Measurements from ENCODE around the gene SCGB1C2. TPM values are rescaled to one million over a fixed set of nuclear protein-coding genes. Genes with fewer than 3 reads are reported as not detected.
"Not testable (repeated sequence)": the region's sequence is repeated elsewhere in the genome, so short reads cannot be mapped to it uniquely, and the experiment has no call there.

The SCGB1C2 gene
- total RNA-seq, 2 experiments from 2014 or later, result not detected

GRCh38 chr17:164303-165235 lies 27.2 kb downstream of the SCGB1C2 start:
- intact Hi-C loops (cut with micrococcal nuclease), result no loop called here
- H3K4me1 Mint-ChIP-seq (ENCODE audit: low read depth), result peaks cover 3% of the 10 kb centered on the region
- H3K4me3 Mint-ChIP-seq, result no peak overlapping the region
- H3K9me3 Mint-ChIP-seq, result no peaks in the 10 kb centered on the region
- no peak overlapping the region for H3K27ac Mint-ChIP-seq
- peak; percentile 43 for DNase-seq
- no peaks in the 10 kb centered on the region for H3K27me3 Mint-ChIP-seq (ENCODE audit: low read depth)
- no peaks in the 10 kb centered on the region for H3K36me3 Mint-ChIP-seq (ENCODE audit: low read depth)
- CTCF ChIA-PET, result interaction anchor here (0.7 kb wide), 1 partner anchor 31 kb away, joined by 5 read pairs; no protein-coding TSS in a partner anchor

GRCh38 chr17:165939-166338 lies 28.6 kb downstream of the SCGB1C2 start:
- Mint-ChIP-seq H3K9me3 (no peaks in the 10 kb centered on the region), H3K4me1 (ENCODE audit: low read depth) (peaks cover 3% of the 10 kb centered on the region), H3K4me3 (no peak overlapping the region), H3K27me3 (ENCODE audit: low read depth) (no peaks in the 10 kb centered on the region), H3K27ac (no peak overlapping the region), H3K36me3 (ENCODE audit: low read depth) (no peaks in the 10 kb centered on the region)
- intact Hi-C loops (cut with micrococcal nuclease), result no loop called here
- CTCF ChIA-PET, result interaction anchor here (0.6 kb wide), 2 partner anchors 48 to 211 kb away, joined by 3 read pairs; no protein-coding TSS in a partner anchor
- DNase-seq, result no peak

GRCh38 chr17:168614-169013 lies 31.2 kb downstream of the SCGB1C2 start:
- H3K36me3 Mint-ChIP-seq (ENCODE audit: low read depth); H3K27me3 Mint-ChIP-seq (ENCODE audit: low read depth); H3K27ac Mint-ChIP-seq; CTCF ChIA-PET; H3K9me3 Mint-ChIP-seq; intact Hi-C loops (cut with micrococcal nuclease); DNase-seq; H3K4me1 Mint-ChIP-seq (ENCODE audit: low read depth); H3K4me3 Mint-ChIP-seq: not testable (repeated sequence)

- no peaks in the 10 kb centered on the region for H3K36me3 Mint-ChIP-seq (ENCODE audit: low read depth)
- no peak overlapping the region for H3K4me3 Mint-ChIP-seq
- no peaks in the 10 kb centered on the region for H3K27me3 Mint-ChIP-seq (ENCODE audit: low read depth)
- CTCF ChIA-PET, result no interaction called here
- no peak overlapping the region for H3K27ac Mint-ChIP-seq
- no peaks in the 10 kb centered on the region for H3K9me3 Mint-ChIP-seq
- intact Hi-C loops (cut with micrococcal nuclease), result no loop called here
- H3K4me1 Mint-ChIP-seq (ENCODE audit: low read depth), result peaks cover 3% of the 10 kb centered on the region
- DNase-seq, result no peak
Measured at GRCh38 chr17:170130-170670, 32.8 kb downstream of the SCGB1C2 start.

GRCh38 chr17:171871-172270 lies 34.5 kb downstream of the SCGB1C2 start:
- Mint-ChIP-seq H3K9me3 (no peaks in the 10 kb centered on the region), H3K4me1 (ENCODE audit: low read depth) (peaks cover 3% of the 10 kb centered on the region), H3K27me3 (ENCODE audit: low read depth) (no peaks in the 10 kb centered on the region), H3K27ac (no peak overlapping the region), H3K36me3 (ENCODE audit: low read depth) (no peaks in the 10 kb centered on the region), H3K4me3 (no peak overlapping the region)
- no peak for DNase-seq
- CTCF ChIA-PET, result no interaction called here
- intact Hi-C loops (cut with micrococcal nuclease), result no loop called here

GRCh38 chr17:172401-172800 lies 35.0 kb downstream of the SCGB1C2 start:
- peaks cover 3% of the 10 kb centered on the region for H3K4me1 Mint-ChIP-seq (ENCODE audit: low read depth)
- no peaks in the 10 kb centered on the region for H3K9me3 Mint-ChIP-seq
- H3K27ac Mint-ChIP-seq, result no peak overlapping the region
- intact Hi-C loops (cut with micrococcal nuclease), result no loop called here
- H3K36me3 Mint-ChIP-seq (ENCODE audit: low read depth), result no peaks in the 10 kb centered on the region
- H3K27me3 Mint-ChIP-seq (ENCODE audit: low read depth), result no peaks in the 10 kb centered on the region
- H3K4me3 Mint-ChIP-seq, result no peak overlapping the region
- CTCF ChIA-PET, result no interaction called here
- DNase-seq, result no peak

GRCh38 chr17:173166-173911 lies 36.0 kb downstream of the SCGB1C2 start:
- no peaks in the 10 kb centered on the region for H3K36me3 Mint-ChIP-seq (ENCODE audit: low read depth)
- no peak overlapping the region for H3K27ac Mint-ChIP-seq
- intact Hi-C loops (cut with micrococcal nuclease), result no loop called here

DNA sequence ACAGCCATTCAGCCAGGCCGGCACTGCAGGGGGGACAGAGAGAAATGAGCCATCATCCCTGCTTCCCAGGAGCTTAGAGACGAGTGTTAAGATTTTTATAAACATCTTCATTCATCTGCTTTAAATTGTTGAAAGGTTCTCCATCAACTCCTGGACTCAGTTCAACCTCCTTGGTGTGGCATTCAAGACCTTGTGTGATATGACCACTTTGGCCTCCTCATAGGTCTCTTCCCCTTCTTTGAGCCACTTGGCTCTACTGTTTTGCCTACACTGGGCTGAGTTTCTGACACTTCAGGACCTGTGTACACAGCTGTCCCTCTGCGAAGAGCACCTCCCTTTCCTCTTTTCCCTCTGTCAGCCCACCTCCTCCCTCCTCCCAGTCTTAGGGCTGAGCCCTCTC lies 39.8 kb downstream of the SCGB1C2 start:
- CTCF ChIA-PET, result no interaction called here
- no peak for DNase-seq
- Mint-ChIP-seq H3K27me3 (ENCODE audit: low read depth) (peaks cover 14% of the 10 kb centered on the region), H3K36me3 (ENCODE audit: low read depth) (no peaks in the 10 kb centered on the region), H3K4me1 (ENCODE audit: low read depth) (peaks cover 2% of the 10 kb centered on the region), H3K4me3 (no peak overlapping the region), H3K27ac (no peak overlapping the region), H3K9me3 (no peaks in the 10 kb centered on the region)
- intact Hi-C loops (cut with micrococcal nuclease), result no loop called here

More at GRCh38 chr17:173166-173911, 36.0 kb downstream of the SCGB1C2 start:
- H3K9me3 Mint-ChIP-seq, result no peaks in the 10 kb centered on the region
- peaks cover 3% of the 10 kb centered on the region for H3K4me1 Mint-ChIP-seq (ENCODE audit: low read depth)
- peaks cover 4% of the 10 kb centered on the region for H3K27me3 Mint-ChIP-seq (ENCODE audit: low read depth)
- CTCF ChIA-PET, result no interaction called here
- H3K4me3 Mint-ChIP-seq, result no peak overlapping the region
- DNase-seq, result no peak

GRCh38 chr17:177762-178161 lies 40.4 kb downstream of the SCGB1C2 start:
- Mint-ChIP-seq H3K27ac (no peak overlapping the region), H3K4me1 (ENCODE audit: low read depth) (peaks cover 2% of the 10 kb centered on the region), H3K4me3 (no peak overlapping the region), H3K36me3 (ENCODE audit: low read depth) (no peaks in the 10 kb centered on the region), H3K27me3 (ENCODE audit: low read depth) (peaks cover 17% of the 10 kb centered on the region), H3K9me3 (no peaks in the 10 kb centered on the region)
- CTCF ChIA-PET, result no interaction called here
- DNase-seq, result no peak
- intact Hi-C loops (cut with micrococcal nuclease), result no loop called here

- no peak overlapping the region for H3K27ac Mint-ChIP-seq
- no peak for DNase-seq
- H3K4me3 Mint-ChIP-seq, result no peak overlapping the region
- peaks cover 2% of the 10 kb centered on the region for H3K4me1 Mint-ChIP-seq (ENCODE audit: low read depth)
- CTCF ChIA-PET, result no interaction called here
- no peaks in the 10 kb centered on the region for H3K9me3 Mint-ChIP-seq
- H3K27me3 Mint-ChIP-seq (ENCODE audit: low read depth), result peaks cover 24% of the 10 kb centered on the region
- intact Hi-C loops (cut with micrococcal nuclease), result no loop called here
- no peaks in the 10 kb centered on the region for H3K36me3 Mint-ChIP-seq (ENCODE audit: low read depth)
Measured at GRCh38 chr17:178292-179065, 41.1 kb downstream of the SCGB1C2 start.

- CTCF ChIA-PET, result no interaction called here
- Mint-ChIP-seq H3K36me3 (ENCODE audit: low read depth) (no peaks in the 10 kb centered on the region), H3K27ac (no peak overlapping the region), H3K4me3 (no peak overlapping the region), H3K4me1 (ENCODE audit: low read depth) (peaks cover 2% of the 10 kb centered on the region), H3K9me3 (no peaks in the 10 kb centered on the region), H3K27me3 (ENCODE audit: low read depth) (peaks cover 29% of the 10 kb centered on the region)
- DNase-seq, result no peak
- intact Hi-C loops (cut with micrococcal nuclease), result no loop called here
Measured at GRCh38 chr17:179066-179432, 41.7 kb downstream of the SCGB1C2 start.

- H3K4me1 Mint-ChIP-seq (ENCODE audit: low read depth), result peaks cover 2% of the 10 kb centered on the region
- intact Hi-C loops (cut with micrococcal nuclease), result no loop called here
- no peak for DNase-seq
- no peak overlapping the region for H3K4me3 Mint-ChIP-seq
- CTCF ChIA-PET, result interaction anchor here (0.5 to 0.6 kb wide), 2 partner anchors 386 to 521 kb away, joined by 5 read pairs; no protein-coding TSS in a partner anchor
- H3K27ac Mint-ChIP-seq, result no peak overlapping the region
- H3K36me3 Mint-ChIP-seq (ENCODE audit: low read depth), result no peaks in the 10 kb centered on the region
- no peaks in the 10 kb centered on the region for H3K9me3 Mint-ChIP-seq
- peaks cover 29% of the 10 kb centered on the region for H3K27me3 Mint-ChIP-seq (ENCODE audit: low read depth)
Measured at GRCh38 chr17:179781-180380, 42.5 kb downstream of the SCGB1C2 start.

All from activated naive CD4-positive, alpha-beta T cell treated with anti-CD3 and anti-CD28 coated beads for 36 hours (primary cell).